ENCODE measurements around the gene TEX52. TPM values are rescaled to one million over a fixed set of nuclear protein-coding genes. Genes with fewer than 3 reads are reported as not detected.
A peak's percentile ranks its signal among the peaks of the same experiment; 100 is the strongest.

TEX52 gene
- total RNA-seq, 6 donors from 2014 or later = not detected

GRCh38 chr12:2829275-2829674 is 27.6 kb downstream of the TEX52 start:
- 92 to 93% methylated on average over 6 of the region's 6 CpGs for WGBS, 2 donors
- Histone ChIP-seq H3K27me3 (no peaks in the 10 kb centered on the region), H3K9me3 (no peaks in the 10 kb centered on the region), H3K4me3 (no peak overlapping the region), H3K4me1 (peaks cover 0 to 1% (median under 1%) of the 10 kb centered on the region in 4 donors), H3K27ac (no peak overlapping the region), H3K36me3 (peaks cover 14 to 74% (median 56%) of the 10 kb centered on the region in 4 donors)
- ATAC-seq (ENCODE audit: low FRiP score in 2 of 2) = no peak
- TF ChIP-seq EP300 (IDR thresholded peaks at IDR 0.05) = no peak
- DNase-seq = no peak

GRCh38 chr12:2826721-2827515 is 29.9 kb downstream of the TEX52 start:
- TF ChIP-seq EP300 (IDR thresholded peaks at IDR 0.05) (no peak), POLR2A (IDR thresholded peaks at IDR 0.05) (no peak), CTCF (IDR thresholded peaks at IDR 0.05) (no peak), POLR2AphosphoS5 (IDR thresholded peaks at IDR 0.05) (no peak)
- H3K9me3 ChIP-seq = no peaks in the 10 kb centered on the region
- 89 to 93% methylated on average over 13 to 14 of the region's 14 CpGs for WGBS, 2 donors
- H3K27me3 ChIP-seq = no peaks in the 10 kb centered on the region
- no peaks in the 10 kb centered on the region for H3K4me1 ChIP-seq
- peak in 1 of 2 donors; percentile 31 for ATAC-seq (ENCODE audit: low FRiP score in 2 of 2)
- peaks cover 35 to 98% (median 80%) of the 10 kb centered on the region in 4 donors for H3K36me3 ChIP-seq
- H3K27ac ChIP-seq = no peak overlapping the region
- H3K4me3 ChIP-seq = no peak overlapping the region
- DNase-seq = peak in 1 of 2 donors; percentile 49

- Histone ChIP-seq H3K4me3 (no peak overlapping the region), H3K27ac (no peak overlapping the region), H3K27me3 (no peaks in the 10 kb centered on the region), H3K9me3 (no peaks in the 10 kb centered on the region), H3K4me1 (no peaks in the 10 kb centered on the region), H3K36me3 (peaks cover 37 to 100% (median 88%) of the 10 kb centered on the region in 4 donors)
- TF ChIP-seq EP300 (IDR thresholded peaks at IDR 0.05) (no peak), POLR2AphosphoS5 (IDR thresholded peaks at IDR 0.05) (no peak), CTCF (IDR thresholded peaks at IDR 0.05) (no peak), POLR2A (IDR thresholded peaks at IDR 0.05) (no peak)
- DNase-seq (no peak), ATAC-seq (ENCODE audit: low FRiP score in 2 of 2) (no peak)
- 95 to 97% methylated on average over 3 of the region's 3 CpGs for WGBS, 2 donors
Observed at GRCh38 chr12:2826036-2826435, 30.8 kb downstream of the TEX52 start.

GRCh38 chr12:2825132-2825531 is 31.7 kb downstream of the TEX52 start:
- Histone ChIP-seq H3K36me3 (peaks cover 37 to 100% (median 91%) of the 10 kb centered on the region in 4 donors), H3K4me1 (no peaks in the 10 kb centered on the region), H3K27ac (no peak overlapping the region), H3K9me3 (no peaks in the 10 kb centered on the region), H3K27me3 (no peaks in the 10 kb centered on the region), H3K4me3 (no peak overlapping the region)
- WGBS, 2 donors = 80 to 89% methylated on average over 4 of the region's 4 CpGs
- ATAC-seq (ENCODE audit: low FRiP score in 2 of 2) (no peak), DNase-seq (no peak)
- no peak for TF ChIP-seq CTCF (IDR thresholded peaks at IDR 0.05)

GRCh38 chr12:2824541-2824940 is 32.3 kb downstream of the TEX52 start:
- 78 to 88% methylated on average over 6 of the region's 6 CpGs for WGBS, 2 donors
- Histone ChIP-seq H3K4me3 (no peak overlapping the region), H3K27ac (no peak overlapping the region), H3K9me3 (no peaks in the 10 kb centered on the region), H3K4me1 (no peaks in the 10 kb centered on the region), H3K27me3 (no peaks in the 10 kb centered on the region), H3K36me3 (peaks cover 41 to 100% (median 92%) of the 10 kb centered on the region in 4 donors)
- DNase-seq (no peak), ATAC-seq (ENCODE audit: low FRiP score in 2 of 2) (no peak)
- no peak for TF ChIP-seq POLR2AphosphoS5 (IDR thresholded peaks at IDR 0.05)

GRCh38 chr12:2823483-2823882 is 33.4 kb downstream of the TEX52 start:
- TF ChIP-seq EP300 (IDR thresholded peaks at IDR 0.05) = no peak
- TF ChIP-seq POLR2AphosphoS5 (IDR thresholded peaks at IDR 0.05) = no peak
- no peak for TF ChIP-seq POLR2A (IDR thresholded peaks at IDR 0.05)
- TF ChIP-seq CTCF (IDR thresholded peaks at IDR 0.05) = no peak
- no peak for ATAC-seq (ENCODE audit: low FRiP score in 2 of 2)
- WGBS, 2 donors = 81 to 82% methylated on average over 6 to 7 of the region's 7 CpGs
- Histone ChIP-seq H3K36me3 (peaks cover 41 to 99% (median 94%) of the 10 kb centered on the region in 4 donors), H3K9me3 (no peaks in the 10 kb centered on the region), H3K27ac (no peak overlapping the region), H3K4me1 (no peaks in the 10 kb centered on the region), H3K4me3 (no peak overlapping the region), H3K27me3 (no peaks in the 10 kb centered on the region)
- DNase-seq = no peak
